GM19099 (cell line): ENCODE data around the gene FUCA1.

Experiments used
- POLR2A ChIP-seq: IDR thresholded peaks from 3 replicates; pipeline ENCODE4 v1.6.1; 2011; ENCODE audit warnings: low read depth; ENCODE audit not compliant: insufficient read length; ENCODE audit errors: extremely low read depth

FUCA1 gene

GRCh38 chr1:23864801-23865542 is 3.1 kb downstream of the FUCA1 start:
- no peak for TF ChIP-seq POLR2A

- TF ChIP-seq POLR2A, result no peak
These were observed 5.5 kb downstream of the FUCA1 start for GRCh38 chr1:23862640-23863039.

GRCh38 chr1:23854568-23854967 is 13.5 kb downstream of the FUCA1 start:
- no peak for TF ChIP-seq POLR2A

- TF ChIP-seq POLR2A, result no peak
These were observed 19.1 kb downstream of the FUCA1 start for GRCh38 chr1:23848673-23849616.

GRCh38 chr1:23845163-23845562 is 22.9 kb downstream of the FUCA1 start:
- TF ChIP-seq POLR2A, result no peak

- TF ChIP-seq POLR2A, result no peak
These were observed 24.4 kb downstream of the FUCA1 start for GRCh38 chr1:23843644-23844043.

- TF ChIP-seq POLR2A, result no peak
These were observed 29.7 kb downstream of the FUCA1 start for GRCh38 chr1:23838401-23838866.

GRCh38 chr1:23837908-23838307 is 30.2 kb downstream of the FUCA1 start:
- no peak for TF ChIP-seq POLR2A

- TF ChIP-seq POLR2A, result no peak
These were observed 32.1 kb downstream of the FUCA1 start for GRCh38 chr1:23836037-23836436.

GRCh38 chr1:23827717-23828116 is 40.4 kb downstream of the FUCA1 start:
- no peak for TF ChIP-seq POLR2A

GRCh38 chr1:23825762-23826522 is 42.1 kb downstream of the FUCA1 start:
- no peak for TF ChIP-seq POLR2A

GRCh38 chr1:23825076-23825761 is 42.9 kb downstream of the FUCA1 start, which contains the start of gene HMGCL:
HMGCL (minus strand) TSS chr1:23825429; CDS start chr1:23825415, 14 bp downstream.
- TF ChIP-seq POLR2A, result peak; percentile 94

GRCh38 chr1:23824711-23825075 is 43.4 kb downstream of the FUCA1 start:
- no peak for TF ChIP-seq POLR2A

GRCh38 chr1:23823767-23824166 is 44.3 kb downstream of the FUCA1 start:
- no peak for TF ChIP-seq POLR2A
